K562 (cell line): ENCODE data around the gene COX20. TPM values are rescaled to one million over a fixed set of nuclear protein-coding genes. Genes with fewer than 3 reads are reported as not detected.
A peak's percentile ranks its signal among the peaks of the same experiment; 100 is the strongest.

Source experiments
- CBFA2T2 ChIP-seq: fragments of 450-650 bp; conservative IDR thresholded peaks from 2 replicates; pipeline ENCODE4 v1.6.1; 2017; ENCODE audit warnings: mild to moderate bottlenecking
- CBFA2T3 ChIP-seq: fragments of 450-650 bp; IDR thresholded peaks from 2 replicates; pipeline ENCODE4 v1.6.1; 2017
- CBX3 ChIP-seq, 2 experiments: IDR thresholded peaks; 1 replicate in 1 of 2; 2 replicates in 1 of 2; pipeline ENCODE4 v1.6.1; 2012; ENCODE audit warnings: inconsistent platforms in 2 of 2, low read length in 2 of 2, borderline replicate concordance in 1 of 2, control low read depth in 1 of 2
- CHCHD3 ChIP-seq: fragments of 250-450 bp; sonication (Bioruptor Pico); IDR thresholded peaks from 2 replicates; pipeline ENCODE4 v2.1.2; 2022; ENCODE audit warnings: mild to moderate bottlenecking
- CLOCK ChIP-seq: fragments of 250-450 bp; sonication (Bioruptor Pico); IDR thresholded peaks from 2 replicates; pipeline ENCODE4 v1.4.0; 2020; ENCODE audit warnings: mild to moderate bottlenecking, moderate library complexity, borderline replicate concordance
- DNMT1 ChIP-seq: fragments of 450-650 bp; IDR thresholded peaks from 2 replicates; pipeline ENCODE4 v1.6.1; 2016; ENCODE audit warnings: antibody characterized with exemption, mild to moderate bottlenecking
- FUS ChIP-seq: fragments of 200-400 bp; formaldehyde crosslinking; optimal IDR thresholded peaks from 2 replicates; pipeline ENCODE3; 2017; ENCODE audit warnings: low read depth, low read length
- GABPB2 ChIP-seq: fragments of 250-450 bp; sonication (Bioruptor Pico); conservative IDR thresholded peaks from 2 replicates; pipeline ENCODE4 v1.5.1; 2021; ENCODE audit warnings: mild to moderate bottlenecking
- HDGF ChIP-seq: fragments of 450-650 bp; IDR thresholded peaks from 2 replicates; pipeline ENCODE4 v1.6.1; 2016
- HNRNPK ChIP-seq: fragments of 200-400 bp; formaldehyde crosslinking; IDR thresholded peaks from one replicate; pipeline ENCODE4 v1.6.1; 2018; ENCODE audit warnings: mild to moderate bottlenecking, low read depth, low read length; ENCODE audit not compliant: poor library complexity, severe bottlenecking
- KLF10 ChIP-seq: fragments of 250-450 bp; sonication (Bioruptor Pico); IDR thresholded peaks from 2 replicates; pipeline ENCODE4 v1.6.1; 2021; ENCODE audit warnings: matching md5 sums
- KLF6 ChIP-seq: fragments of 250-450 bp; sonication (Bioruptor Pico); IDR thresholded peaks from 2 replicates; pipeline ENCODE4 v1.4.0; 2020; ENCODE audit warnings: mild to moderate bottlenecking, moderate library complexity, borderline replicate concordance
- MCM2 ChIP-seq: fragments of 450-650 bp; IDR thresholded peaks from 2 replicates; pipeline ENCODE4 v1.6.1; 2017; ENCODE audit warnings: low read depth, mild to moderate bottlenecking
- MECOM ChIP-seq: fragments of 250-450 bp; sonication (Bioruptor Pico); IDR thresholded peaks from 2 replicates; pipeline ENCODE4 v1.8.0; 2022; ENCODE audit warnings: inconsistent platforms
- MXI1 ChIP-seq: IDR thresholded peaks from 2 replicates; pipeline ENCODE4 v1.6.1; 2011; ENCODE audit warnings: low read depth, mild to moderate bottlenecking, improper control_type of control experiment, low read length
- MYBL2 ChIP-seq, 2 experiments: fragments of 450-650 bp in 1 of 2; sonication (generic) in 1 of 2; formaldehyde crosslinking in 1 of 2; IDR thresholded peaks; 2 replicates each; pipeline versions ENCODE4 v1.6.1 to v1.8.1; 2017 to 2022; ENCODE audit warnings: borderline replicate concordance in 1 of 2, inconsistent platforms in 1 of 2, low read depth in 1 of 2, mild to moderate bottlenecking in 1 of 2, missing genetic modification reagents in 1 of 2, moderate library complexity in 1 of 2
- MYC ChIP-seq, 2 experiments: fragments of 250-450 bp in 1 of 2; sonication (Bioruptor Pico) in 1 of 2; IDR thresholded peaks; 2 replicates each; pipeline versions ENCODE4 v1.5.1 to v1.6.1; 2012 to 2021; ENCODE audit warnings: low read depth in 2 of 2, borderline replicate concordance in 1 of 2, improper control_type of control experiment in 1 of 2, low read length in 1 of 2, mild to moderate bottlenecking in 1 of 2, moderate library complexity in 1 of 2
- MYNN ChIP-seq, 2 experiments: sonication (generic); formaldehyde crosslinking in 1 of 2; IDR thresholded peaks; 2 replicates each; pipeline versions ENCODE4 v1.5.0 to v1.6.1; 2016 to 2020; ENCODE audit warnings: antibody characterized with exemption in 1 of 2, missing genetic modification reagents in 1 of 2
- NCOA1 ChIP-seq: fragments of 450-650 bp; IDR thresholded peaks from 2 replicates; pipeline ENCODE4 v1.6.1; 2016; ENCODE audit warnings: low read depth
- PHTF2 ChIP-seq: fragments of 250-450 bp; sonication (Bioruptor Pico); IDR thresholded peaks from 2 replicates; pipeline ENCODE4 v1.5.0; 2021; ENCODE audit warnings: mild to moderate bottlenecking
- POLR2A ChIP-seq: fragments of 450-650 bp; conservative IDR thresholded peaks from 2 replicates; pipeline ENCODE4 v1.6.1; 2016
- POLR2H ChIP-seq: IDR thresholded peaks from 2 replicates; pipeline ENCODE4 v1.6.1; 2016; ENCODE audit warnings: missing genetic modification characterization, low read depth, mild to moderate bottlenecking, control low read depth, missing compliant biosample characterization, moderate library complexity
- RFX5 ChIP-seq: IDR thresholded peaks from 2 replicates; pipeline ENCODE4 v1.6.1; 2011; ENCODE audit warnings: low read depth, mild to moderate bottlenecking, improper control_type of control experiment, low read length
- TCF3 ChIP-seq: sonication (generic); formaldehyde crosslinking; IDR thresholded peaks from 2 replicates; pipeline ENCODE4 v1.4.0; 2020; ENCODE audit warnings: mild to moderate bottlenecking, missing genetic modification reagents
- YY1 ChIP-seq, 3 experiments: IDR thresholded peaks; 2 replicates each; pipeline ENCODE4 v1.6.1; 2011; ENCODE audit warnings: low read length in 2 of 3, mild to moderate bottlenecking in 2 of 3, moderate library complexity in 2 of 3, borderline replicate concordance in 1 of 3, control low read depth in 1 of 3, low read depth in 1 of 3; ENCODE audit not compliant: insufficient read depth in 3 of 3, insufficient replicate concordance in 2 of 3, control insufficient read depth in 1 of 3, insufficient read length in 1 of 3; ENCODE audit errors: extremely low read depth in 1 of 3
- ZNF184 ChIP-seq: sonication (generic); formaldehyde crosslinking; IDR thresholded peaks from 2 replicates; pipeline ENCODE4 v1.5.0; 2020; ENCODE audit warnings: missing genetic modification reagents
- ZNF24 ChIP-seq: fragments of 450-650 bp; IDR thresholded peaks from 2 replicates; pipeline ENCODE4 v1.6.1; 2016
- ZNF316 ChIP-seq: fragments of 450-650 bp; IDR thresholded peaks from 2 replicates; pipeline ENCODE4 v1.6.1; 2016
- ZNF766 ChIP-seq: fragments of 200-800 bp; sonication (Bioruptor generic); conservative IDR thresholded peaks from 2 replicates; pipeline ENCODE4 v1.6.1; 2016; ENCODE audit warnings: missing genetic modification characterization, missing compliant biosample characterization
- ZNF79 ChIP-seq: fragments of 250-450 bp; sonication (Bioruptor Pico); IDR thresholded peaks from 2 replicates; pipeline ENCODE4 v1.4.0; 2020; ENCODE audit warnings: low read depth, mild to moderate bottlenecking, moderate library complexity
- ZSCAN32 ChIP-seq: fragments of 450-650 bp; formaldehyde crosslinking; IDR thresholded peaks from 2 replicates; pipeline ENCODE4 v1.4.0; 2020; ENCODE audit warnings: mild to moderate bottlenecking, moderate library complexity
- polyA plus RNA-seq, 8 experiments: library from polyadenylated mRNA; depleted of rRNA in 4 of 8; stranded (reverse) in 5 of 8; unstranded in 3 of 8; fragments of >200 nt; fragmentation: Nextera tagmentation in 2 of 8; fragmentation: Illumina TruSeq in 1 of 8; extraction: Ambion mirVana in 2 of 8; extraction: Trizol in 1 of 8; gene quantifications; 2 replicates each; pipeline versions ENCODE4 v1.2.1 to v1.2.3, GENCODE V29; 2011 to 2014; ENCODE audit warnings: inconsistent platforms in 1 of 8, missing spikeins in 1 of 8
- total RNA-seq, 7 experiments: library from RNA; depleted of rRNA in 6 of 7; stranded (reverse); fragments of >200 nt in 6 of 7; fragmentation: Illumina TruSeq in 2 of 7; extraction: Trizol in 2 of 7; gene quantifications; 2 replicates each; pipeline versions ENCODE4 v1.2.1 to v1.2.3, GENCODE V29; 2011 to 2021; ENCODE audit warnings: low replicate concordance in 1 of 7

Gene COX20
- total and polyA plus RNA-seq, 9 of the 15 experiments (the other 6 are each of a cell fraction or from before 2014, with no cell fraction given) = 41.5 to 192 (median 84.3) TPM

DNA sequence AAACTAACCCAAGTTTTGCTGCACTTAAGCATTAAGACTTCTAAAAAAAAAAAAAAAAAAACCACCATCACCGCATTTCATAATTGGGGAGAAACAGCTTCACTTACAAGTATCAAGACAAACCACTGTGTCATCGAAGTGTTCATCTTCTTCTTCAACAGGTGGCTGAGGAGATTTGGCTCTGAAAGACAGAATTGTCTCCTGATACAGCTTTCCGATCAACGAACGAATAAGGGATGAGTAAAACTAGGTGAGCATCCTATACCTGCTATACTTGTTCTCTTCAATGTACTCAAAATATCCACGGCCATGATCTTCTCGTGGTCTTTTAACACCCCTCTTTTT lies 26.9 kb downstream of the COX20 start (continued):
- TF ChIP-seq MECOM = 0 out of 2 replicates have a peak, but pooled peaks have one; percentile 46
- TF ChIP-seq ZNF316 = 0 out of 2 replicates have a peak, but pooled peaks have one; percentile 17
- TF ChIP-seq HDGF = 0 out of 2 replicates have a peak, but pooled peaks have one; percentile 70
- no peak for TF ChIP-seq KLF6 (CRISPR knock-in tag)
- TF ChIP-seq POLR2A = peak; percentile 32
- no peak for TF ChIP-seq ZNF766 (CRISPR knock-in tag)
- peak; percentile 43 for TF ChIP-seq CBFA2T3
- TF ChIP-seq TCF3 = no peak
- no peak for TF ChIP-seq RFX5
- no peak for TF ChIP-seq ZNF24
- no peak for TF ChIP-seq MXI1
- TF ChIP-seq ZNF79 (CRISPR knock-in tag) = no peak
- no peak for TF ChIP-seq CLOCK (CRISPR knock-in tag)
- no peak for TF ChIP-seq CBX3 (IDR thresholded peaks at IDR 0.05; ENCODE audit: borderline replicate concordance in 1 of 2, low read length in 2 of 2)
- no peak for TF ChIP-seq POLR2H (tag)
- no peak for TF ChIP-seq MYC (IDR thresholded peaks at IDR 0.05; ENCODE audit: low read depth, low read length)
- no peak for TF ChIP-seq MYC (CRISPR knock-in tag; IDR thresholded peaks at IDR 0.05; ENCODE audit: borderline replicate concordance, low read depth)
- no peak for TF ChIP-seq KLF10 (CRISPR knock-in tag)
- TF ChIP-seq FUS = no peak
- TF ChIP-seq YY1 (IDR thresholded peaks at IDR 0.05; ENCODE audit: borderline replicate concordance in 1 of 3, control insufficient read depth in 1 of 3, extremely low read depth in 1 of 3, insufficient read depth in 3 of 3, insufficient read length in 1 of 3, insufficient replicate concordance in 2 of 3, low read depth in 1 of 3, low read length in 2 of 3) = no peak
- TF ChIP-seq MYNN (IDR thresholded peaks at IDR 0.05) = no peak
- no peak for TF ChIP-seq MYNN (CRISPR knock-in tag; IDR thresholded peaks at IDR 0.05)
- TF ChIP-seq PHTF2 = no peak
- no peak for TF ChIP-seq HNRNPK
- no peak for TF ChIP-seq DNMT1
- no peak for TF ChIP-seq ZSCAN32 (CRISPR knock-in tag)
- no peak for TF ChIP-seq CHCHD3 (CRISPR knock-in tag)
- no peak for TF ChIP-seq MCM2
- 0 out of 2 replicates have a peak, but pooled peaks have one; percentile 8 for TF ChIP-seq NCOA1
- TF ChIP-seq MYBL2 (IDR thresholded peaks at IDR 0.05; ENCODE audit: low read depth) = no peak
- no peak for TF ChIP-seq MYBL2 (CRISPR knock-in tag; IDR thresholded peaks at IDR 0.05; ENCODE audit: borderline replicate concordance)
- no peak for TF ChIP-seq ZNF184
- no peak for TF ChIP-seq GABPB2 (CRISPR knock-in tag)
- TF ChIP-seq CBFA2T2 = 0 out of 2 replicates have a peak, but pooled peaks have one; percentile 8
